Neural progenitor cell (in vitro differentiated cells): Measurements from ENCODE around the gene STK36.

Experiments used
- CTCF ChIP-seq: fragments of 200-600 bp; sonication (generic); IDR thresholded peaks from 2 replicates; pipeline ENCODE4 v1.5.1; 2017; ENCODE audit warnings: antibody characterized with exemption, mild to moderate bottlenecking
- EZH2 ChIP-seq: fragments of 200-600 bp; sonication (generic); IDR thresholded peaks from 2 replicates; pipeline ENCODE4 v1.6.1; 2017; ENCODE audit warnings: antibody characterized with exemption, mild to moderate bottlenecking, moderate library complexity

GRCh38 chr2:218732052-218732760 is 60.3 kb downstream of the STK36 start:
- TF ChIP-seq CTCF: no peak
- TF ChIP-seq EZH2: no peak
